CD4-positive, alpha-beta T cell (primary cell): ENCODE measurements around the gene SEPHS2. TPM values are rescaled to one million over a fixed set of nuclear protein-coding genes. Genes with fewer than 3 reads are reported as not detected.

Experiments used
- ATAC-seq: fragments of 200-7000 bp; cut with Tn5 transposase; one replicate; pipeline ENCODE4 v1.10.0; 2022; ENCODE audit warnings: mild to moderate bottlenecking; ENCODE audit not compliant: poor library complexity
- CTCF ChIA-PET: fragments of 350-600 bp; sonication (Branson Sonifier 250); formaldehyde crosslinking; loops from one replicate; lab custom pipeline; 2021; ENCODE audit warnings: antibody characterized with exemption, inconsistent platforms; lab: Charles Lee
- POLR2A ChIA-PET: fragments of 350-600 bp; sonication (Branson Sonifier 250); formaldehyde crosslinking; loops from one replicate; lab custom pipeline; 2021; ENCODE audit warnings: antibody characterized with exemption, inconsistent platforms; lab: Charles Lee
- DNase-seq, 14 experiments: peaks; one replicate each; pipeline ENCODE4 v3.0.0-alpha.2; 2013 to 2020; ENCODE audit warnings: mixed read lengths in 2 of 14
- H3K27ac ChIP-seq, 2 donors: one replicate each; pipeline versions ENCODE4 v1.5.1 to v1.7.0; 2013; ENCODE audit warnings: low read length in 2 of 2, low read depth in 1 of 2, mild to moderate bottlenecking in 1 of 2
- H3K27me3 ChIP-seq, 2 experiments: 1 replicate in 1 of 2; 2 replicates in 1 of 2; pipeline versions ENCODE4 v1.6.1 to v1.7.0; 2013; ENCODE audit warnings: low read length in 2 of 2, control low read depth in 1 of 2, mild to moderate bottlenecking in 1 of 2, moderate library complexity in 1 of 2; ENCODE audit not compliant: insufficient read depth in 2 of 2, control insufficient read depth in 1 of 2
- H3K36me3 ChIP-seq: one replicate; pipeline ENCODE4 v1.6.1; 2013; ENCODE audit warnings: low read length, control low read depth; ENCODE audit not compliant: insufficient read depth
- H3K4me1 ChIP-seq: one replicate; pipeline ENCODE4 v1.6.1; 2013; ENCODE audit warnings: low read length, control low read depth; ENCODE audit not compliant: insufficient read depth
- H3K4me3 ChIP-seq: one replicate; pipeline ENCODE4 v1.5.1; 2013; ENCODE audit warnings: mild to moderate bottlenecking, low read length, moderate library complexity
- H3K9me3 ChIP-seq, 2 experiments: 1 replicate in 1 of 2; 2 replicates in 1 of 2; pipeline versions ENCODE4 v1.6.1 to v1.7.0; 2013; ENCODE audit warnings: low read length in 2 of 2, mild to moderate bottlenecking in 2 of 2, control low read depth in 1 of 2, moderate library complexity in 1 of 2; ENCODE audit not compliant: control insufficient read depth in 1 of 2, insufficient read depth in 1 of 2
- H3K27ac Mint-ChIP-seq: one replicate; pipeline ENCODE4 v1.8.0; 2020; ENCODE audit warnings: mixed read lengths
- H3K27me3 Mint-ChIP-seq: one replicate; pipeline ENCODE4 v1.8.0; 2021; ENCODE audit warnings: mixed read lengths
- H3K36me3 Mint-ChIP-seq: one replicate; pipeline ENCODE4 v1.8.0; 2021; ENCODE audit warnings: low read depth, mixed read lengths
- H3K4me1 Mint-ChIP-seq: one replicate; pipeline ENCODE4 v1.8.0; 2021; ENCODE audit warnings: low read depth, mixed read lengths
- H3K4me3 Mint-ChIP-seq: one replicate; pipeline ENCODE4 v1.8.0; 2020; ENCODE audit warnings: mild to moderate bottlenecking, mixed read lengths
- H3K9me3 Mint-ChIP-seq: one replicate; pipeline ENCODE4 v1.8.0; 2020; ENCODE audit warnings: mixed read lengths
- CTCF ChIP-seq: fragments of 200-600 bp; IDR thresholded peaks from one replicate; pipeline ENCODE4 v1.8.0; 2022; ENCODE audit warnings: antibody characterized with exemption, mild to moderate bottlenecking
- intact Hi-C, 2 experiments: fragments of 100-400 bp; cut with DNase I in 1 of 2; cut with micrococcal nuclease in 1 of 2; formaldehyde crosslinking; loops; one replicate each; pipeline versions ENCODE4 v1.15.1 to v1.9.0; 2023 to 2025; cut with DNase I, micrococcal nuclease
- total RNA-seq, 174 experiments: library from RNA in 2 of 174; stranded (reverse) in 2 of 174; gene quantifications; one replicate each; pipeline ENCODE4 v1.2.3 and lab custom pipeline; 2021 to 2026

The SEPHS2 gene
- total RNA-seq, 2 experiments from 2014 or later = 25.4 to 25.9 TPM

DNA sequence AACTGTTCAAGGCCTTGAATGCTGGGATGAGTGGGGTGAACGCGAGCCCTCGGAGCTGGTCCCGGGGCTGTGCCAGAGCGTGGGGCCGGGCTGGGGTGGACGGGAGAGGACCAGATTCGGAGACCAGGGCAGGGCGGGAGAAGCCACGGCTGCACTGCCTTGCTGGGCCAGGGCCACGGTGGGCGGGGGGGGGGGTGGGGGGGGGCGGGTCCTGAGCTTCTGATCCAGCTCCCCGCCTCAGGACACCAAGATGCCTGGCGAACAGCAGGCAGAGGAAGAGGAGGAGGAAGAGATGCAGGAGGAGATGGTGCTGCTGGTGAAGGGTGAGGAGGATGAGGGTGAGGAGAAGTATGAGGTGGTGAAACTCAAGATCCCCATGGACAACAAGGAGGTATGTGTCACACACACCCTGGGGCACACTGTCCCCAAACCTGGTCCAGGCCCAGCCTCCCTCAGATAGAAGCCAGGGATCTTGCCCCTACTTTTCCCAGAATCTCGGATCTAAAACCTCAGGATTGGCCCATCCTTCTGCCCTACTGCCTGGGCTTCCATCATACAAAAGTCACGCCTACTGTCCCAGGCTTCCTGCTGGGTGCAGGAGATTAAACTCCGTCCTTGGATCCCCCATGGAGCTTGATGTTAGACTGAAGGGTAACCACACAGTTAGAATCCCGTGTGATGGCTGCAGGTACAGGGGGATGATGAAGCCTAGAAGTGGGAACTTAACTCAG lies 37.7 kb downstream of the SEPHS2 start:
- peak overlapping the region; percentile 38 for H3K27ac Mint-ChIP-seq
- peaks cover 6% of the 10 kb centered on the region for H3K36me3 ChIP-seq
- peaks cover 21% of the 10 kb centered on the region for H3K4me1 Mint-ChIP-seq
- TF ChIP-seq CTCF = no peak
- ATAC-seq (no peak), DNase-seq (no peak)
- intact Hi-C loops = loop anchor here (2.0 to 10.0 kb wide), 4 partner anchors 29 to 343 kb away; partner anchors contain the start of genes CD2BP2 (in 2 of the 2), ALDOA (in 1 of the 2), MYL11 (in 1 of the 2) and TBC1D10B (in 1 of the 2)
- no peaks in the 10 kb centered on the region for H3K9me3 ChIP-seq
- ChIA-PET CTCF (interaction anchor here (0.7 to 3.9 kb wide), 9 partner anchors 10 to 53 kb away, joined by 3 to 20 read pairs (median 9); partner anchors contain the start of genes CD2BP2, DCTPP1, SEPTIN1 and TBC1D10B), POLR2A (interaction anchor here (0.6 to 5.1 kb wide), 16 partner anchors 8 to 315 kb away, joined by 3 to 131 read pairs (median 6); partner anchors contain the start of genes CORO1A, DCTPP1, FBRS and SEPTIN1)
- H3K4me3 ChIP-seq = peak overlapping the region; percentile 69
- no peaks in the 10 kb centered on the region for H3K9me3 Mint-ChIP-seq
- peak overlapping the region; percentile 77 for H3K4me3 Mint-ChIP-seq
- no peaks in the 10 kb centered on the region for H3K27me3 Mint-ChIP-seq
- no peaks in the 10 kb centered on the region for H3K27me3 ChIP-seq
- H3K27ac ChIP-seq = peak overlapping the region; percentile 29 to 67
- H3K4me1 ChIP-seq = peaks cover 31% of the 10 kb centered on the region
- H3K36me3 Mint-ChIP-seq = peaks cover 11% of the 10 kb centered on the region

- peaks cover 6% of the 10 kb centered on the region for H3K36me3 ChIP-seq
- peak within 1 kb of the TSS; percentile 69 for H3K4me3 ChIP-seq
- peak within 1 kb of the TSS; percentile 66 to 67 for H3K27ac ChIP-seq
These were observed 38.4 kb downstream of the SEPHS2 start, which contains the start of gene ZNF771 for GRCh38 chr16:30407102-30407803. TSS of gene ZNF771 (plus strand) at chr16:30407606. CDS start at chr16:30408054, 448 bp downstream.

More at GRCh38 chr16:30407102-30407803, 38.4 kb downstream of the SEPHS2 start, which contains the start of gene ZNF771:
- Mint-ChIP-seq H3K36me3 (peaks cover 10% of the 10 kb centered on the region), H3K27me3 (no peaks in the 10 kb centered on the region), H3K27ac (peak within 1 kb of the TSS; percentile 79), H3K4me1 (peaks cover 21% of the 10 kb centered on the region), H3K9me3 (no peaks in the 10 kb centered on the region), H3K4me3 (peak within 1 kb of the TSS; percentile 97)
- ChIA-PET CTCF (interaction anchor here (0.6 to 2.8 kb wide), 9 partner anchors 11 to 227 kb away, joined by 3 to 10 read pairs (median 3); partner anchors contain the start of genes CD2BP2, DCTPP1, SEPTIN1 and ZNF48), POLR2A (interaction anchor here (0.6 to 5.1 kb wide), 22 partner anchors 9 to 342 kb away, joined by 3 to 131 read pairs (median 4); partner anchors contain the start of genes ALDOA, CD2BP2, CORO1A and DCTPP1)
- TF ChIP-seq CTCF = no peak
- intact Hi-C loops = loop anchor here (5.0 to 10.0 kb wide), 3 partner anchors 35 to 342 kb away; partner anchors contain the start of genes CD2BP2 (in 2 of the 2), ALDOA (in 1 of the 2), MYL11 (in 1 of the 2) and TBC1D10B (in 1 of the 2)
- DNase-seq (peak; percentile 68 to 96 (median 86)), ATAC-seq (peak; percentile 71)
- Histone ChIP-seq H3K27me3 (no peaks in the 10 kb centered on the region), H3K4me1 (peaks cover 31% of the 10 kb centered on the region), H3K9me3 (no peaks in the 10 kb centered on the region)
